GM19452 (cell line): ENCODE results near the gene ASCL4.
"Not testable (repeated sequence)": the region's sequence is repeated elsewhere in the genome, so short reads cannot be mapped to it uniquely, and the experiment has no call there.

ENCODE experiments used
- ATAC-seq: cut with Tn5 transposase; IDR thresholded peaks from one replicate; pipeline ENCODE4 v1.9.1; 2021; ENCODE audit not compliant: unreplicated experiment

ASCL4 gene, protein sequence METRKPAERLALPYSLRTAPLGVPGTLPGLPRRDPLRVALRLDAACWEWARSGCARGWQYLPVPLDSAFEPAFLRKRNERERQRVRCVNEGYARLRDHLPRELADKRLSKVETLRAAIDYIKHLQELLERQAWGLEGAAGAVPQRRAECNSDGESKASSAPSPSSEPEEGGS

DNA sequence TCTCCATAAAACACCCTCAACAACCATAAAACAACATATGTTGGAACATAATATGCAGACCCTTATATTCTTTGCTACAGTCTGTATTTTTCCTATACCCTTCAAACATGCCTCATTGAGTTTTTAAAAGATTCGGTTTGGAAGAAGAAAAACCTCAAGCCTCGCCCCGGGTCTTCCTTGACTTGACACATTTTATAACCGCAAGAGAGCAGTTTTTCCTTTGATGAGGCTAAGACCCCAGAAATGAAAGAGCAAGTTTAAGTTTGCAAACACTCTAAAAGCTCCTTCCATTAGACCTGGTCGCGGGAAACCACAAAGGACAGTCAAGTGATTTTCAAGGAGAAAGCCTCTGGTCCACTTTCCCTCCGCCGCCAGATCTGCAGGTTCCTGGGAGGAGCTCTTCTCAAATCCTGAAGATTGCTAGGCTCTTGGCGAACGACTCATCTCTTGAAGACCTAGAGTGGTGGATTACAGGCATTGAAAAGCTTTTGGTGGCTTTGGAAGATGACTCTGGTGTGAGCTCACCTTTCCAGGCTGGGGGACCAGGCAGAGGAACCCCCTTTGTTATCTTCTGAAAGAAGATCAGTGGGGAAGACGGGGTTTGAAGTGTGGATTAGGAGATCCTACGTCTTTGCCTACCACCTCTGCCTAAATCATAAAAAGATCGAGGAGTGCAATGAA lies at the start of gene ASCL4:
Gene ASCL4 (plus strand): TSS at position 356 of the 681 bp plus-strand sequence. CDS start 515 bp downstream, outside the sequence.
- ATAC-seq, result no peak

DNA sequence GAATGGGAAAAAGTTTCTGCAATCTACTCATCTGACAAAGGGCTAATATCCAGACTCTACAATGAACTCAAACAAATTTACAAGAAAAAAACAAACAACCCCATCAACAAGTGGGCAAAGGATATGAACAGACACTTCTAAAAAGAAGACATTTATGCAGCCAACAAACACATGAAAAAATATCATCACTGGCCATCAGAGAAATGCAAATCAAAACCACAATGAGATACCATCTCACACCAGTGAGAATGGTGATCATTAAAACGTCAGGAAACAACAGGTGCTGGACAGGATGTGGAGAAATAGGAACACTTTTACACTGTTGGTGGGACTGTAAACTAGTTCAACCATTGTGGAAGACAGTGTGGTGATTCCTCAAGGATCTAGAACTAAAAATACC lies 47.2 kb upstream of the ASCL4 start:
- not testable (repeated sequence) for ATAC-seq

DNA sequence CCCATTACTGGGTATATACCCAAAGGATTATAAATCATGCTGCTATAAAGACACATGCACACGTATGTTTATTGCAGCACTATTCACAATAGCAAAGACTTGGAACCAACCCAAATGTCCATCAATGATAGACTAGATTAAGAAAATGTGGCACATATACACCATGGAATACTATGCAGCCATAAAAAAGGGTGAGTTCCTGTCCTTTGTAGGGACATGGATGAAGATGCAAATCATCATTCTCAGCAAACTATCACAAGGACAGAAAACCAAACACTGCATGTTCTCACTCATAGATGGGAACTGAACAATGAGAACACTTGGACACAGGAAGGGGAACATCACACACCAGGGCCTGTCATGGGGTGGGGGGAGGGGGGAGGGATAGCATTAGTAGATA lies 46.8 kb upstream of the ASCL4 start:
- not testable (repeated sequence) for ATAC-seq

DNA sequence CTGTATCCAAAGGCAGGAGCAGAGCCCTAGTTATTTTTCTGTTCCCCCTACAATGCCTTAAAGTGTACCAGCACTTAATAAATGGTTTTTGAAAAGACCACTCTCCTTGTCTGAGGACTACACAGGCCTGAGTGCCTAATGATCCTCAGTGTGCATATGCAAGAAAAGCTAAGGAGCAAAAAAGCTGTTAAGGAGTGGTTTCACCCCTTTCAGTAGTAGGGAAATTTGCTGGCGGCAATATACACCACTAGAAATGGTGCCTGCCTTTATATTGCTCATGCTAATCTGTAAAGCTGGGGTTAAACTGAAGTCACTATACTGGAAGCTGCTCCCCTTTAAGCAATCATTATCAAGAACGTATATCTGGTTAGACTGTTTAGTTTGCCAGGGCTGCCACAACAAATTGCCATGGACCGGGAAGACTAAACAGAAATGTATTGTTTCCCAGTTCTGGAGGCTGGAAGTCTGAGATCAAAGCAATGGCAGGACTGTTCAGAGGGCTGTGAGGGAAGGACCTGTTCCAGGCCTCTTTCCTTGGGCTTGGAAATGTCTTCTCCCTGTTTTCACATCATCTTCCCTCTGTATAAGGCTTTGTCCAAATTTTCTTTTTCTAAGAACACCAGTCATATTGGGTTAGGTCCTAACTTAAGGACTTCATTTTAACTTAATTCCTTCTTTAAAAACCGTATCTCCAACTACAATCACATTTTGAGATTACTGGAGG lies 43.7 kb upstream of the ASCL4 start:
- ATAC-seq, result no peak

- ATAC-seq, result no peak
These were observed 43.1 kb upstream of the ASCL4 start for GRCh38 chr12:107731366-107731765.

GRCh38 chr12:107732365-107732764 lies 42.1 kb upstream of the ASCL4 start:
- no peak for ATAC-seq

- no peak for ATAC-seq
These were observed 40.4 kb upstream of the ASCL4 start for GRCh38 chr12:107734139-107734538.

GRCh38 chr12:107735763-107736162 lies 38.7 kb upstream of the ASCL4 start:
- no peak for ATAC-seq

DNA sequence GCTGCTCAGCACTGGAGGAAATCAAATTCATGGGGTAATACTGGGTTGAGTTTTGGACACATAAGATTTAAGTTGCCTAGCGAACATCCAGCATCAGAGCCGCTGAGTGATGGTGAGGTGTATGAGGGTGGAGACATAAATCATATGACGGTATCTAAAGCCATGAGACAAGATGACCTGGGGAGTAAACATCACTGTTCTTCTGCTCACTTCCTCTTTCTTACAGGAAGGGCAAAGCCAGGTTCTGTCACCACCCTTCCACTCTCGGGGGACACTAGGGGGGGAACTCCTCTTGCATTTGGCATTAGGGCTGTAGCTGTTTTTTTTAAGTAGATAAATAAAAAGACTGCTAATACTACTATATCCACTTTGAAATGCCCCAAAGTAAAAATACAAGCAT lies 37.6 kb upstream of the ASCL4 start:
- ATAC-seq, result peak; percentile 95

- no peak for ATAC-seq
These were observed 26.0 kb upstream of the ASCL4 start for GRCh38 chr12:107748472-107748871.

DNA sequence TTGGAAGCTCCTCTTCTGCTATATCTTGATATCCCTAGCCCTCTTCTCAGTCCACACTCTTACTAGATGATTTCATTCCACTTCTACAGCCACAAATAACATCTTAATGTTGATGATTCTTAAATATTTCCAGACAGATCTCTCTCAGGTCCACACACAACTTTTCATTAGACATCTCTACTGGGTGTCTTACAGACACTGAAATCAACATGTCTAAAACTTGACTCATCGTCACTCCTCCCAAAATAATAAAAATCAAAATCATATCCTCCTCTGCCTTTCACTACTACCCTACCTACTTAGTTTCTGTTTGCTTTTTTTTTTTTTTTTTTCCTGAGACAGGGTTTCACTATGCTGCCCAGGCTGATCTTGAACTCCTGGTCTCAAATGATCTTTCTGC lies 25.4 kb upstream of the ASCL4 start:
- no peak for ATAC-seq

GRCh38 chr12:107759410-107759809 lies 15.1 kb upstream of the ASCL4 start:
- ATAC-seq, result no peak

GRCh38 chr12:107760207-107760808 lies 14.2 kb upstream of the ASCL4 start:
- peak; percentile 17 for ATAC-seq

- peak; percentile 96 for ATAC-seq
These were observed 13.5 kb upstream of the ASCL4 start, which contains the start of gene PRDM4 for GRCh38 chr12:107760809-107761501. TSS of gene PRDM4 (minus strand) at chr12:107761137. CDS start at chr12:107760515, 622 bp downstream.

DNA sequence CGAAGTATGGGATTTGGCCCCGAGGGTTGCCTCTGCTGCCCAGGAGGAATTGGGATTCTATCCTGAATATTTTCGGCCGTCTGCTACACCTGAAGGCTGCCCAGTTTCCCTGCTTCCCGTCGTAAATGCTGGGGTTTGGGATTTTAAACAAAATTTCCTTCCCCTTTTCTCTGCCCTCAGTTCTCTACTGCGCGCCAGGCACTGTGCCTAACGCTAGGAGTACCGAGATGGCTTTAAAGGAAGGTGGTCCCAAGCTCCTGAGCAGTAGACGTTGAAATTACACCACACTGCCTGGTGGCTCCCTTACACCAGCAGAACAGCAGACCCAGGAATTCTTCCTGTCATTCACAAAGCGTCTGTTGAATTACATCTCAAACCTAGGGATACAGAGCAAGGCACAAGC lies 13.0 kb upstream of the ASCL4 start:
- ATAC-seq, result no peak

DNA sequence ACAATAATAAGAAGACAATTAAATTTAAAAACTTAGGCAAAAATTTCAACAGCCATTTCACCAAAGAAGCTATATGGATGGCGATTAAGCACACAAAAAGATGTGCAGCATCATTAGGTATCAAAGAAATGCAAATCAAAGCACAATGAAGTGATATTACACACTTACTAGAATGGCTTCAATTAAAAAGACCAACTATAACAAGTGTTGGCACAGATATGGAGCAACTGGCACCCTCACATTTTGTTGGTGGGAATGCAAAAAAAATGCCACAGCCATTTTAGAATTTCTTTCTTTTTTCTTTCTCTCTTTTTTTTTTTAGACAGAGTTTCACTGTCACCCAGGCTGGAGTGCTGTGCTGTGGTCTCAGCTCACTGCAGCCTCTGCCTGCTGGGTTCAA lies 11.6 kb upstream of the ASCL4 start:
- ATAC-seq, result no peak

DNA sequence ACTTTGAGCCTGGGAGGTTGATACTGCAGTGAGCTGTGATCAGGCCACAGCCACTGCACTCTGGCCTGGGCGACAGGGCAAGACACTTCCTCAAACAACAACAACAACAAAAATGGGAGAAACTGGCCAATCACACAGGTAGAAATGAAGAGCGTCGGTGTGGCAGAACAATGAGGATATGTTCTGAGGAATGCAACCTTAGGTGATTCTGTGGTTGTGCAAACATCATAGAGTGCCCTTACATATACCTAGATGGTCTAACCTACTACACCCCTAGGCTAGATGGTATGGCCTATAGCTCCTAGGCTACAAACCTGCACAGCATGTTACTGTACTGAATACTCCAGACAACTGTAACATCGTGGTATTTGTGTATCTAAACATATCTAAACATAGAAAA lies 9.9 kb upstream of the ASCL4 start:
- no peak for ATAC-seq

DNA sequence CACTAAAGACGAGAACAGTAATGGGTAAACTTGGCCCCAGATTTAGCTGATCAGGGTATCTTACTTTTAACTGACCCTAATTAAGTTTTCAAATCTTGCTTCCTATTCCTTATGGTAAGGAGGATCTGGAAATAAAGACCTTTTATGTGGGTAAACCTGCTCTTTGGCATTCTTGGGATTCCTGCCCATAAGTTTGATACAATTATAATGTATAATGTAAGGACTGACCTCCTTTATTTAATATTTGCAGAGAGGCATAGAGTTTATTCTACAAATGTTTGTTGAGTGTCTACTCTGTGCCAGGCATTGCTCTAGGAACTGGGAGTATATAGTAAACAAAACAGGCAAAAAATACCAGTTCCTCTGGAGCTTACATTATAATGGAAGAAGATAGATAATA lies 9.2 kb upstream of the ASCL4 start:
- no peak for ATAC-seq

GRCh38 chr12:107767466-107767865 lies 7.0 kb upstream of the ASCL4 start:
- no peak for ATAC-seq

GRCh38 chr12:107775093-107775721 lies 703 bp downstream of the ASCL4 start:
- no peak for ATAC-seq

DNA sequence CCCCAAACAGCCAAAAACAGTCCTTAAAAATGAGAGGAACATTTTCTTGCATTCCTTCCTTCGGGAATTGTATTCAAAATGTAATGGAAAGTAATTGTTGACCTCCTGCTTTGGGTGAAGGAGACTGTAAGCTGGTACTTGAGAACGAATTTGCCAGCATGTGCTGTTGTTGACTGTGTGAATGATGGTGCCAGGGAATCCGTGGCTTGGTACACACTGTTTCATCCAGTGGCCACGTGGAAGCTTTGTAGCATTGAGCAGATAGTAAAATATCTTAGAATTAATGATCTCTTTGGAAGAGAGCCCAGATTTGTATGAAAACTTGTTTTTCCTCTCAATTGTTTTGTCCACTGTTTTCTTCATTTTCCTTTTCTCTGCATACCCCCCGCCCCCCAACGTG lies 1.7 kb downstream of the ASCL4 start:
- no peak for ATAC-seq
